ENCODE results near the gene CALHM4.

GRCh38 chr6:116571683-116572000 lies 18.1 kb downstream of the CALHM4 start:
- TF ChIP-seq, protein P1, sequence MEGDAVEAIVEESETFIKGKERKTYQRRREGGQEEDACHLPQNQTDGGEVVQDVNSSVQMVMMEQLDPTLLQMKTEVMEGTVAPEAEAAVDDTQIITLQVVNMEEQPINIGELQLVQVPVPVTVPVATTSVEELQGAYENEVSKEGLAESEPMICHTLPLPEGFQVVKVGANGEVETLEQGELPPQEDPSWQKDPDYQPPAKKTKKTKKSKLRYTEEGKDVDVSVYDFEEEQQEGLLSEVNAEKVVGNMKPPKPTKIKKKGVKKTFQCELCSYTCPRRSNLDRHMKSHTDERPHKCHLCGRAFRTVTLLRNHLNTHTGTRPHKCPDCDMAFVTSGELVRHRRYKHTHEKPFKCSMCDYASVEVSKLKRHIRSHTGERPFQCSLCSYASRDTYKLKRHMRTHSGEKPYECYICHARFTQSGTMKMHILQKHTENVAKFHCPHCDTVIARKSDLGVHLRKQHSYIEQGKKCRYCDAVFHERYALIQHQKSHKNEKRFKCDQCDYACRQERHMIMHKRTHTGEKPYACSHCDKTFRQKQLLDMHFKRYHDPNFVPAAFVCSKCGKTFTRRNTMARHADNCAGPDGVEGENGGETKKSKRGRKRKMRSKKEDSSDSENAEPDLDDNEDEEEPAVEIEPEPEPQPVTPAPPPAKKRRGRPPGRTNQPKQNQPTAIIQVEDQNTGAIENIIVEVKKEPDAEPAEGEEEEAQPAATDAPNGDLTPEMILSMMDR (IDR thresholded peaks at IDR 0.05; ENCODE audit: insufficient read depth, low read length) = no peak
- TF ChIP-seq, protein P2, sequence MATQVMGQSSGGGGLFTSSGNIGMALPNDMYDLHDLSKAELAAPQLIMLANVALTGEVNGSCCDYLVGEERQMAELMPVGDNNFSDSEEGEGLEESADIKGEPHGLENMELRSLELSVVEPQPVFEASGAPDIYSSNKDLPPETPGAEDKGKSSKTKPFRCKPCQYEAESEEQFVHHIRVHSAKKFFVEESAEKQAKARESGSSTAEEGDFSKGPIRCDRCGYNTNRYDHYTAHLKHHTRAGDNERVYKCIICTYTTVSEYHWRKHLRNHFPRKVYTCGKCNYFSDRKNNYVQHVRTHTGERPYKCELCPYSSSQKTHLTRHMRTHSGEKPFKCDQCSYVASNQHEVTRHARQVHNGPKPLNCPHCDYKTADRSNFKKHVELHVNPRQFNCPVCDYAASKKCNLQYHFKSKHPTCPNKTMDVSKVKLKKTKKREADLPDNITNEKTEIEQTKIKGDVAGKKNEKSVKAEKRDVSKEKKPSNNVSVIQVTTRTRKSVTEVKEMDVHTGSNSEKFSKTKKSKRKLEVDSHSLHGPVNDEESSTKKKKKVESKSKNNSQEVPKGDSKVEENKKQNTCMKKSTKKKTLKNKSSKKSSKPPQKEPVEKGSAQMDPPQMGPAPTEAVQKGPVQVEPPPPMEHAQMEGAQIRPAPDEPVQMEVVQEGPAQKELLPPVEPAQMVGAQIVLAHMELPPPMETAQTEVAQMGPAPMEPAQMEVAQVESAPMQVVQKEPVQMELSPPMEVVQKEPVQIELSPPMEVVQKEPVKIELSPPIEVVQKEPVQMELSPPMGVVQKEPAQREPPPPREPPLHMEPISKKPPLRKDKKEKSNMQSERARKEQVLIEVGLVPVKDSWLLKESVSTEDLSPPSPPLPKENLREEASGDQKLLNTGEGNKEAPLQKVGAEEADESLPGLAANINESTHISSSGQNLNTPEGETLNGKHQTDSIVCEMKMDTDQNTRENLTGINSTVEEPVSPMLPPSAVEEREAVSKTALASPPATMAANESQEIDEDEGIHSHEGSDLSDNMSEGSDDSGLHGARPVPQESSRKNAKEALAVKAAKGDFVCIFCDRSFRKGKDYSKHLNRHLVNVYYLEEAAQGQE (IDR thresholded peaks at IDR 0.05; ENCODE audit: insufficient replicate concordance, low read depth) = no peak
